Bone marrow (tissue), 2 donors: ENCODE results near the gene NKAIN2.
"Not testable (repeated sequence)": the region's sequence is repeated elsewhere in the genome, so short reads cannot be mapped to it uniquely, and the experiment has no call there.

ENCODE experiments used
- DNase-seq, 2 donors: peaks; one replicate each; lab custom pipeline; 2025; lab: John Stamatoyannopoulos, UW

Gene NKAIN2

GRCh38 chr6:124512431-124512830 lies 708.8 kb downstream of the NKAIN2 start:
- no peak for DNase-seq

DNA sequence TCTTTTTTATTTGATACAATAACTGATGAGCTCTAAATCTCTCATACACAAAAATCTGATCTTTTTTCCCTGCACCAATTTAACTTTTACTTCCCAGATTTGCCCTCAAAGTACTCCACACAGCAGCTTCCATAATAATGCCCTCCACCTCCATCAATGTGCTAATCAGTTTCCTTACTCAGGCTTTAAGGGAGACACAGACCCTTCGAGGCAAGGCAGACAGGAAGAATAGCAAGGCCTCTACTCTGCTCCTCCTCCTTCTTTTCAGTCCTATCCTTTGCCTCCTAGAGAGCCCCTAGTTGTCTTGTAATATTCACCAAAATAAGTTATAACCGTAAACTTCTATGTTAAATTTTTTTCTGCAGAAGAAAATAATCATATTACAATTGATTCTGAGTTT lies 713.7 kb downstream of the NKAIN2 start:
- no peak for DNase-seq

DNA sequence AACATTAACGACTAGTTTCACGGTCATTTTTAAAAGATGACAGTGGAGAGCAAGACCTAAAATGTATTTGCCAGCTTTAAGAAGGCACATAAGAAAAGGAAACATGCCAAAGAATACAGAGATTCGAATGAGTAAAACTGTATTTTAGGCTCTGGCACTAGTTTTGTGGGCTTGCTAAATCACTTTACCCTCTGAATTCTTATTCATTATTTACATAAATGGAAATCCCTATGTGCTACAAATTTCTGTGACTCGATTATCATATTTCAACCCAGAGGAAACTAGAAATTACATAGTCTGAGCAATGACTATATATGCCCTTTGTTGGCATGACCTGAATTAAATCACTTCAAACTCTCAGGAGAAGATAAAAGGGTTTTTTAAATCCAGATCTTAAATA lies 716.8 kb downstream of the NKAIN2 start:
- no peak for DNase-seq

DNA sequence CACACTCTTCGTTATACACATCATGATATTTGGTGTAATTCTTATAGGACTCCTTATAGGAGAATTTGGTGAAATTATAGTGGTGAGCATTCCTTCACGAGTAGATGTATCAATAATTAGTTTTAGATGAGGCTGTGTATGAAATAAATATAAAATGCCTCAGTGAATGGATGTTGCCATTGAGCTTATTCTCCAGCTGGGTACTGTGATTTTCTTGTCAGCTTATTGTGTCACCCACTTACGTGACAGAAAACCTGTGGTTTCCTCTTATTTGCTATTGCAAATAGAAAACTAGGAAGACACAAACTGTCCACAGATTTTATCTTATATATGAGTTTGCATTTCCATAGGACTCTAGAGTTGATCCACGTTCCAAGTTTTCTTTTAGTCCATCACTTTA lies 718.7 kb downstream of the NKAIN2 start:
- DNase-seq, result no peak

DNA sequence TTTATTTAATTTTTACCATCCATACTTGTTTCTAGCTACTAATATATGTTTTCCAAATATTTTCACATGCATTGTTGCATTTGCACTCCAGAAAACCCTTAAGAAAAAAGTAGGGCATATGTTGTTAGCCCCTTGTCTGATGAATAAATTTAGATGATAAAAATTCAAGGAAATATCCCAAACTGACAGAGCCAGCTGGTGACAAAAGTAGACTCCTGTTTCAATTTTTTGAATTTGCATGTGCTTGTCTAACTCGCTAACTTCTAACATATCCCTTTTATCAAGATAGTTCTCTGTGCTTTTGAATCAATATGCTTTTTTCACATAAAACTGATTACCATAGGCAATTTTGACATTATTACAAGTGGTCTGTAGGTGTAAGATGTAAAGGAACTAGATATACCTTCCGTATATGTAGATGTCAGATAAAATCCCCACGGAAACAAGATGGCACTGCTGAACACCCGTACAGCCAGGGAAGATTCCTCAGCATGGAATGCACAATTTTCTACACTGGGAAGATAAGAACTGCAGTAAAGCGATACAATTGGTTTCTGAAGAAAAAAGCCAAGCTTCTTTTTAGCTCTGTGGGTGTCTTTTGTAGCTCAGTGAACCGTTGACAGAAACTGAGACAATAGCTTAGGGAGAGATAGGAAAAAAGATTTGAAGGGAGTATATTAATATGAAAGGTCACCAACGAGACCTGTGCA lies 721.0 kb downstream of the NKAIN2 start:
- no peak for DNase-seq

- no peak for DNase-seq
These were observed 727.3 kb downstream of the NKAIN2 start for GRCh38 chr6:124530926-124531325.

DNA sequence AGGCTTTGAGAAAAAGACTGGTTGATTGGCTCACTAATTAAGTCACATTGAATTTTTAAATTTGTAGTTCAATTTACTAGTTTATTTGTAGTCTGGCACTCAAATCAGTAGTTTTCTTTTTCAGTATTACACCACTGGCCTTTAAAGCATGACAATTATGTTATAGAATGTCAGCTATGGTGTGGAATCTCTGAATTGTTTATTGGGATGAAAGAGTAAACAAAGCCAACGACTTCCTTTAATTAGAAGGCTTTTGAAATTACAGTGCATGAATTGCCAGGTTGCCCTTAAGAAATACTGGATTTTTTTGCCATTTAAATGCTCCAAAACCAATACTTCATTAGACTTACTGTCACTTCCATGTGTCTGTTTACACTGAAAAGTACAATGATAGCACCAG lies 731.6 kb downstream of the NKAIN2 start:
- DNase-seq, result no peak

- no peak for DNase-seq
These were observed 732.1 kb downstream of the NKAIN2 start for GRCh38 chr6:124535746-124536145.

- no peak for DNase-seq
These were observed 732.6 kb downstream of the NKAIN2 start for GRCh38 chr6:124536157-124536841.

DNA sequence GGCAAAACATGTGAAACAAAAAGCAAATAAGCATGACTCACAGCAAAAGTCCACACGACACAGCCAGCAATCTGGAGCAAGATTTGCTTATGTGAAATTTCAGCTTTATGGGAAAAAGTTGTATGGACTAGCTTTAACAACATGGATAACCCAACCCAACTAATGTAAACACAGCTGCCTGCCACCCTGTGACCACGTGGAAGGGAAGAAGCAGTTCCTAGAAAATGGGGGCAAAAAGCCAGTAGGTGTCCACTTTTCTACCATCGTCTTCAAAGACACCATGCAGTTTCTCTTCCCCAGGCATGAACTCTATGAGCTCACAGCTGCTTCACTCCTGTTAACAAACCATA lies 733.2 kb downstream of the NKAIN2 start:
- DNase-seq, result no peak

- no peak for DNase-seq
These were observed 735.4 kb downstream of the NKAIN2 start for GRCh38 chr6:124539096-124539495.

- no peak for DNase-seq
These were observed 737.9 kb downstream of the NKAIN2 start for GRCh38 chr6:124541573-124541972.

GRCh38 chr6:124546601-124547000 lies 742.9 kb downstream of the NKAIN2 start:
- DNase-seq, result no peak

DNA sequence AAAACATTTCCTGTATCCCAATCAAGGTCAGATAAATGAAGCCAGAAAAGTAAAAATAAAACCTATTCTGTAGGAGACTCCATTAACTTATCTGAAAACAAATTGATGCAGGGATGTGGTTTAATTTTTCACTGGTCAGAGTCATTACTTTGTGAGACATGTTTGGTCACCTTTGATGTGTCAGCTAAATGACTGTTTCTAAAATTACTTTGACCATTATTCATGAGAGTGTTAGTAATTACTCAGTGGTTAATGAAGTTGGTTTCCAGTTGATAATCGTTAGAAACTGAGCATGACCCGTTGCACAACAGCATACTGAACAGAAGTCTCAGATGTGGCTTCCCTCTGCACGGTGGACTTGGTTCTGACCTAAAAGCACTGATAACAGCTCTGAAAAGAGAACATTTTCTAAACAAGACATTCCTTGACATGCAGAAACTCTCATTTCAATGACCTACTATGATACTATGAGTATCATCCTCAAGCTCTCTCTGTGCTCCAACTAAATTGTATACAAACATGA lies 748.1 kb downstream of the NKAIN2 start:
- DNase-seq, result no peak

GRCh38 chr6:124557873-124558272 lies 754.2 kb downstream of the NKAIN2 start:
- DNase-seq, result no peak

- DNase-seq, result not testable (repeated sequence)
These were observed 756.4 kb downstream of the NKAIN2 start for GRCh38 chr6:124560078-124560477.

- DNase-seq, result no peak
These were observed 757.4 kb downstream of the NKAIN2 start for GRCh38 chr6:124560873-124561567.

GRCh38 chr6:124561635-124562130 lies 758.0 kb downstream of the NKAIN2 start:
- no peak for DNase-seq

DNA sequence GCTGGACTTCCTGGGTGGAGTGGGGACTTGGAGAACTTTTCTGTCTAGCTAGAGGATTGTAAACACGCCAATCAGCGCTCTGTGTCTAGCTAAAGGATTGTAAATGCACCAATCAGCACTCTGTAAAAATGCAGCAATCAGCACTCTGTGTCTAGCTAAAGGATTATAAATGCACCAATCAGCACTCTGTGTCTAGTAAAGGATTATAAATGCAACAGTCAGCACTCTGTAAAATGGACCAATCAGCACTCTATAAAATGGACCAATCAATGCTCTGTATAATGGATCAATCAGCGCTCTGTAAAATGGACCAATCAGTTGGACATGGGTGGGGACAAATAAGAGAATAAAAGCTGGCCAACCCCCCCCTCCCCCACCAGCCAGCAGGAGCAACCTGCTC lies 760.5 kb downstream of the NKAIN2 start:
- DNase-seq, result not testable (repeated sequence)

GRCh38 chr6:124567401-124567800 lies 763.7 kb downstream of the NKAIN2 start:
- no peak for DNase-seq

- DNase-seq, result no peak
These were observed 770.3 kb downstream of the NKAIN2 start for GRCh38 chr6:124573953-124574352.

GRCh38 chr6:124577734-124578281 lies 774.1 kb downstream of the NKAIN2 start:
- DNase-seq, result no peak

GRCh38 chr6:124590001-124590400 lies 786.3 kb downstream of the NKAIN2 start:
- DNase-seq, result no peak
